HG02973 (cell line): ENCODE data around the gene CDT1.

Source experiments
- ATAC-seq: cut with Tn5 transposase; IDR thresholded peaks from one replicate; pipeline ENCODE4 v1.9.1; 2021; ENCODE audit warnings: moderate library complexity; ENCODE audit not compliant: unreplicated experiment

The CDT1 gene

DNA sequence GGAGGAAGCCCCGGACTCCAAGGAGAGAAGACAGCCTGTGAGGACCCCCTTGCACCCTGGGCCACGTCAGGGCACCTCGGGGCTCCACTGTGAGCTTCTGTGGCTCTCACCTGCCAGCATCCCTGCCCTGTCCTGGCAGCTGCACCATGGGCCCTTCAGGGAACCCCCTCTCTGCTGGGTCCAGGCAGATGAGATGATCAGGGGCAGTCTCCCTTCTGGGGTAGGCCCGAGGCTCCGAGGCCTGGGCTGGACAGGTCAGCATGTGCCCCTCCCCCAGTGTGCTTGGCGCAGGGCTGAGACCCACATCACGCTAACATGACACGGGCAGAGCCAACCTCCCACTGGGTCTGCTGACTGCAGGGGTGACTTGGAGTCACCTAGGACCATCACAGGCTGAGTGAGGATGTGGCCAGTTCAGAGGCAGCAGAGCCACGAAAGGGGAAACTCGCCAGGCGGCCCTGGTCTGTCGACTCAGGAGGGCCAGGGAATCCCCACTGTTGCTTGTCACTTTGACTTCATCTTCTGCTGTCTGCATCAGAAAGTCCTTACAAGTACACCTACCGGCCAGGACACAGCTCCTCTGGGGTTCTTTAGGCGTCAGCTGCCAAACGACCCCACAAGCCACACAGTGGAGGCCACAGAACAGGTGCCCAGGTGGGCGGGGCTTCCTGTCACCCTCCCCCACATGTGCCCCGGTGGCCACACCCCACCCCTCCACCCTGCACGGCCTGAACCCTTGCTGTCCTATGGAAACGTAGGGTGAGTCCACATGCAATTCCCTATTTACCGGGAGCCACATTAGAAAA is 50.9 kb downstream of the CDT1 start:
- ATAC-seq, result no peak

DNA sequence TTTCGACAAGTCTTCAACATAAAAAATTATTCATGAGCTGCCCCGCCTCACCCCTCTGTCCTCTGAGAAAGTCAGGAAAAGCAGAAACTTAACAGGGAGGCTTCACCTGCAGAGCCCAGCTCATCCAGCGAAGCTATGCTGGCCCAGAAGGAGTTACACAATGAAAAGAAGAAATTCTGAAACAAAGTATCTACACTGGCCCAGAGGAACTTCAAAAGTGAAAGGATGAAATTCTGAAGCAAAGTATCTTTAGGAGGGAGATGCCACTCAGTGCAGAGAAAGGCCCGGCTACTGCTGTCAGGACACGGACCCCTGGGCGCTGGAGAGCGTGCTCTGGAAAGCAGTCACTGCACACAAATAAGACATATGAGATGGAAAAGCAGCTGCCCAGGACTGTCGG is 51.6 kb downstream of the CDT1 start:
- ATAC-seq, result no peak

DNA sequence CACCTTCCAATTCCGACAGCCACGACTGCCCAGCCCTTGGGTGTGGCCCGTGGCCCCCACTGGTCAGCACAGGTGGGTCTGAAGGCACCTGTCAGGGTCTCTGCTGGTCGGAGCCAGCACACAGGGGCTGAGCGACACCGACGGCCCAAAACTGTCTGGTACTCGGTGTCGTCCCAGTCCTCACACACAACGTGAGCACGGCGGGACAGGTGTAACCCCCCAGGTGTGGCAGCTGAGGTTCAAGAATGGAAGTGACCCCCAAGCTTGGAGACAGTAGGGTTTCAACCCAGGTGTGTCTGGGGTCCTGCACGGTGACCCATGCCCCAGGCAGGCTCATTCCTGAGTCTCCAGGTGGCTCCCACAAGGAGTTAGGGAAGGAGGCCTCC is 52.1 kb downstream of the CDT1 start:
- ATAC-seq, result no peak

DNA sequence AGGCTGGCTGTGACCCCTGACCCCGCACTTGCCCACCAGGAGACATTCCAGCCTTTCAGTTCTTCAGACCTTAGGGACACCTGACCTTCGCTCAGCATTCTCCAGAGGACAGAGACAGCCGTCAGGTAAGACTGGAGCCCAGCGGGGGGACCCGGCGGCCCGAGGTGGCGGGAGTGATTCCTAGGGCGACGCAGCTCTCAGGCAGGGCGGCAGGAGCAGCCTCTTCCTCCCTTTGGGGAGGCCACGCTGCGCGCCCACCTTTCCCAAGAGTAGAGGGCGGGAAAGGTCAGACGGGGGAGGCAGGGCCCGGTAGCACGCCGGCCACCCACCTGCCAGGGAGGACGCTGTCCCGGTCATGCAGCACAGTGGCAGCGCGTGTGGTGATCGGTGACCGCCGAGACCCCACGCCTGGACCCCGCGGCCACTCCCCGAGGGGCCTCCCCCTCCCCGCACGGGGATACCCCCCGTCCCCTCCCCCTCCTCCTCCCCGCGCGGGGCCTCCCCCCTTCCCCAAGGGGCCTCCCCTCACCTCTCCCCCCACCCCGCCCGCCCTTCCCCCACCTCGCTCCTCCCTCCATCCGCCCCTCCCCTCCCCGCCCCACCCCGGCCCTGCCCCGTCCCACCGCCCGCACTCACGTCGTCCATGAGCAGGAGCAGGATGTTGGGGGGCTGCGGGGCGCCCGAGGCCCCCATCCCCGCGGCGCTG is 52.7 kb downstream of the CDT1 start:
- ATAC-seq, result no peak

DNA sequence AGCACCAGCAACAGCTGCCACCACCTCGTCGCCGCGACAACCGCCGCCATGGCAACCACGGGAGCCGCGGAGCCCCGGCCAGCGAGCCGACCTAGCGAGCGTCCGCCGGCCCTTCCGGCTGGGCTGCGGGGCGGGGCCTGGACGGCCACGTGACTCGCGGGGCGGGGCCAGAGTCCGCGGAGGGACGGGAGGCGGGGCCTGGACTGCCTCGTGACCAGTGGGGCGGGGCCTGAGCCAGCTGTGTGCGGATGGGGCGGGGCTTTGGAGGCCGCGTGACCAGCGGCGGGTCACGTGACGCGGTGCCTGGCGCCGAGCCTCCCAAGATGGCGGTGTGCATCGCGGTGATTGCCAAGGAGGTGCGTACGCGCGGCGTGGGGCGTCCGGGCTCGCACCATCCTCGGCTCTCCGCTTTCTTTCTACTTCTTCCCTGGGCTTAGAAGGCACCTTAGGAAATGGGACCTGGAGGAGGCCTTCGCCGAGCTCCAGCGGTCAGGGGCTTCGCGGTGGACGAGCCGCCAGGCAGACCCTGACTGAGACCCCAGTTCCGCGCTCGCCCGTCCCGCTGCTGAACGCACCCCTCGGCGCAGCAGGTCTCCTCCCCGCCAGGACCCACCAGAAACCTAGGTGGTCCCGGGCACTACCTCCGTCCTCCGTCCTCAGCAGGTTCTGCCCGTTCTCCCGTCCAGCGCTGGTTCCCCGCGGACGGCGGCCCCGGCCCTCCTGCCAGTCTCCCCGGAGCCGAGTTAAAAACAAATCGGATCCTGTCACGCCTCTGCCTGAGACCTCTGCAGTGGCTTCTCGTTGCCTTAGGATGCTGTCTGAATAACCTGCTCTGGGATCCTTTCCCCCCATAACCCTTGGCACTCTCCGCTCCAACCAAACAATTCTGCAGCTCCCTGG is 53.5 kb downstream of the CDT1 start, which contains the start of the genes GALNS and TRAPPC2L:
GALNS (minus strand) TSS at position 120 of the 900 bp plus-strand sequence; CDS start at position 50, 70 bp downstream.
TRAPPC2L (plus strand) TSS at position 300 of the 900 bp plus-strand sequence; CDS start at position 324, 24 bp downstream.
- peak; percentile 65 for ATAC-seq

DNA sequence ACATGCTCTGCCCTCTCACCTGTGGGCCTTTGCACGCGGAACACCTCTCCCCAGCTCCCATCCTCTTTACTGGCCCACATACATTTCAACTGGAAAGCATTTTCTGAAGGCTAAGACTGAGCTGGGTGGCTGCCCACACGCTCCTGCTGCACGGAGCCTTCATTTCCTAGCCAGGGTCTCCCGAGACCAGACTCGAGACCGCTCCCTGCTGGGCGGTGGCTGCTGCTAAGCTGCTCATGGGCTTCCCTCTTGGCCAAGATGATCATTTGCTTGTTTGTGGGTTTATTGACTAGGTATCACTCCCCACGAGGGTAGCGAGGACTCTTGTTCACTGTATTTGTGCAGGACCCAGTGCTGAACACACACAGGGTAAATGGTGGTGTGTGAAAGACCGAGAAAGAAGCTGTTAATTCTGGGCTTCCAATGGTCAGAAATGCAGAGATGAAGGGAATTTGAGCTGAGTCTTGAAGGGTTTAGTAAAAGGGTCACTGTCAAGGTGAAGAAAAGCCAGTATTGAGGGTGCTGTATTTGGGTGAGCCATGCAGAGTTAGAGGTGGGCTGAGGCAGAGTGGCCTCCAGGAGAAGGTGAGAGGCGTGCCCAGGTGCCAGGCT is 54.2 kb downstream of the CDT1 start:
- ATAC-seq, result peak; percentile 38
